ENCODE results near the gene PPHLN1. TPM values are rescaled to one million over a fixed set of nuclear protein-coding genes. Genes with fewer than 3 reads are reported as not detected.

PPHLN1 gene
- total RNA-seq, 2 experiments from 2014 or later: 100 to 105 TPM

DNA sequence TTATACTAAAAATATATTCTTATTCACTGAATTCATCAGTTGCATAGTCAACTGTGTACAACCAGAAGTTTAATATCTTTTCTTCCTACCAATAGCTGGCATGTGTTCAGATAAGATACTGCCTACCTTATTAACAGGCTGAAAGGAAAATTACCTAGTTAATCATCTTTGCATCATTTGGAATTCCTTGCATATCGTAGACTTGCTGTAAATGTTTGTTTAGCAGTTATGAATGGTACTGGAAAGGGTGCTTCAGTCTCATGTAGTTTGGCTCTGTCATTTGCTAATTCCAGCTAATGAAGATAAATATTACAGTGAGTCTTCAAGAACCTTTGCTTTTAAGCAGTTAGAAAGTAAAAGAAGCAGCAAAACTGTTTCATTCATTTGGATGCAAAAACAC is 84.4 kb downstream of the PPHLN1 start:
- TF ChIP-seq, protein P1, sequence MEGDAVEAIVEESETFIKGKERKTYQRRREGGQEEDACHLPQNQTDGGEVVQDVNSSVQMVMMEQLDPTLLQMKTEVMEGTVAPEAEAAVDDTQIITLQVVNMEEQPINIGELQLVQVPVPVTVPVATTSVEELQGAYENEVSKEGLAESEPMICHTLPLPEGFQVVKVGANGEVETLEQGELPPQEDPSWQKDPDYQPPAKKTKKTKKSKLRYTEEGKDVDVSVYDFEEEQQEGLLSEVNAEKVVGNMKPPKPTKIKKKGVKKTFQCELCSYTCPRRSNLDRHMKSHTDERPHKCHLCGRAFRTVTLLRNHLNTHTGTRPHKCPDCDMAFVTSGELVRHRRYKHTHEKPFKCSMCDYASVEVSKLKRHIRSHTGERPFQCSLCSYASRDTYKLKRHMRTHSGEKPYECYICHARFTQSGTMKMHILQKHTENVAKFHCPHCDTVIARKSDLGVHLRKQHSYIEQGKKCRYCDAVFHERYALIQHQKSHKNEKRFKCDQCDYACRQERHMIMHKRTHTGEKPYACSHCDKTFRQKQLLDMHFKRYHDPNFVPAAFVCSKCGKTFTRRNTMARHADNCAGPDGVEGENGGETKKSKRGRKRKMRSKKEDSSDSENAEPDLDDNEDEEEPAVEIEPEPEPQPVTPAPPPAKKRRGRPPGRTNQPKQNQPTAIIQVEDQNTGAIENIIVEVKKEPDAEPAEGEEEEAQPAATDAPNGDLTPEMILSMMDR (IDR thresholded peaks at IDR 0.05): no peak
- ChIA-PET POLR2A (no interaction called here), CTCF (no interaction called here)
- ATAC-seq (ENCODE audit: poor library complexity) (no peak), DNase-seq (no peak)
- no peaks in the 10 kb centered on the region for H3K9me3 ChIP-seq (ENCODE audit: control insufficient read depth in 1 of 2, insufficient read depth in 1 of 2, low read length in 2 of 2)
- peaks cover 12% of the 10 kb centered on the region for H3K36me3 ChIP-seq (ENCODE audit: insufficient read depth, low read length)
- Mint-ChIP-seq H3K36me3 (ENCODE audit: low read depth) (peaks cover 74% of the 10 kb centered on the region), H3K27me3 (no peaks in the 10 kb centered on the region), H3K27ac (no peak overlapping the region), H3K4me1 (ENCODE audit: low read depth) (peaks cover 21% of the 10 kb centered on the region), H3K4me3 (no peak overlapping the region), H3K9me3 (no peaks in the 10 kb centered on the region)
- no peaks in the 10 kb centered on the region for H3K4me1 ChIP-seq (ENCODE audit: insufficient read depth, low read length)
- no peak overlapping the region for H3K4me3 ChIP-seq (ENCODE audit: low read length)
- no peak overlapping the region for H3K27ac ChIP-seq (ENCODE audit: low read depth in 1 of 2, low read length in 2 of 2)
- H3K27me3 ChIP-seq (ENCODE audit: control insufficient read depth in 1 of 2, insufficient read depth in 2 of 2, low read length in 2 of 2): no peaks in the 10 kb centered on the region
- intact Hi-C loops (cut with DNase I, micrococcal nuclease): no loop called here

DNA sequence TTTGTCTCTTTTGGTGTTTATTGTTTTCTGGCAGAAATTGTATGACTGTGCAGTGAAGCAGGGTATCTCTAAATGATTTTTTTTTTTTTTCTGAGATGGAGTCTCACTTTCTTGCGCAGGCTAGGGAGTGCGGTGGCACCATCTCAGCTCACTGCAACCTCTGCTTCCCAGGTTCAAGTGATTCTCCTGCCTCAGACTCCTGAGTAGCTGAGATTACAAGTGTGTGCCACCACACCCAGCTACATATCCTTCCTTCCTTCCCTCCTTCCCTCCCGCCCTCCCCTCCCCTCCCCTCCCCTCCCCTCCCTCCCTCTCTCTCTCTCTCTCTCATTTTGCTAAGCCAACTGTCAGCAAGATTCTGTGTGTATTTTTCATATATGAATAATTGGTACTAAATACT is 94.4 kb downstream of the PPHLN1 start:
- intact Hi-C loops (cut with DNase I, micrococcal nuclease): no loop called here
- TF ChIP-seq, protein P1 (IDR thresholded peaks at IDR 0.05): no peak
- no peak for ATAC-seq (ENCODE audit: poor library complexity)
- DNase-seq: no peak
- no peaks in the 10 kb centered on the region for H3K27me3 Mint-ChIP-seq
- Histone ChIP-seq H3K4me1 (ENCODE audit: insufficient read depth, low read length) (no peaks in the 10 kb centered on the region), H3K4me3 (ENCODE audit: low read length) (no peak overlapping the region), H3K9me3 (ENCODE audit: control insufficient read depth in 1 of 2, insufficient read depth in 1 of 2, low read length in 2 of 2) (no peaks in the 10 kb centered on the region), H3K27ac (ENCODE audit: low read depth in 1 of 2, low read length in 2 of 2) (no peak overlapping the region), H3K27me3 (ENCODE audit: control insufficient read depth in 1 of 2, insufficient read depth in 2 of 2, low read length in 2 of 2) (no peaks in the 10 kb centered on the region), H3K36me3 (ENCODE audit: insufficient read depth, low read length) (peaks cover 7% of the 10 kb centered on the region)
- no peak overlapping the region for H3K27ac Mint-ChIP-seq
- H3K4me3 Mint-ChIP-seq: no peak overlapping the region
- no peaks in the 10 kb centered on the region for H3K9me3 Mint-ChIP-seq
- peaks cover 51% of the 10 kb centered on the region for H3K36me3 Mint-ChIP-seq (ENCODE audit: low read depth)
- peaks cover 47% of the 10 kb centered on the region for H3K4me1 Mint-ChIP-seq (ENCODE audit: low read depth)
- ChIA-PET CTCF (interaction anchor here (0.9 kb wide), 1 partner anchor 8 kb away, joined by 3 read pairs; no protein-coding TSS in a partner anchor), POLR2A (no interaction called here)

DNA sequence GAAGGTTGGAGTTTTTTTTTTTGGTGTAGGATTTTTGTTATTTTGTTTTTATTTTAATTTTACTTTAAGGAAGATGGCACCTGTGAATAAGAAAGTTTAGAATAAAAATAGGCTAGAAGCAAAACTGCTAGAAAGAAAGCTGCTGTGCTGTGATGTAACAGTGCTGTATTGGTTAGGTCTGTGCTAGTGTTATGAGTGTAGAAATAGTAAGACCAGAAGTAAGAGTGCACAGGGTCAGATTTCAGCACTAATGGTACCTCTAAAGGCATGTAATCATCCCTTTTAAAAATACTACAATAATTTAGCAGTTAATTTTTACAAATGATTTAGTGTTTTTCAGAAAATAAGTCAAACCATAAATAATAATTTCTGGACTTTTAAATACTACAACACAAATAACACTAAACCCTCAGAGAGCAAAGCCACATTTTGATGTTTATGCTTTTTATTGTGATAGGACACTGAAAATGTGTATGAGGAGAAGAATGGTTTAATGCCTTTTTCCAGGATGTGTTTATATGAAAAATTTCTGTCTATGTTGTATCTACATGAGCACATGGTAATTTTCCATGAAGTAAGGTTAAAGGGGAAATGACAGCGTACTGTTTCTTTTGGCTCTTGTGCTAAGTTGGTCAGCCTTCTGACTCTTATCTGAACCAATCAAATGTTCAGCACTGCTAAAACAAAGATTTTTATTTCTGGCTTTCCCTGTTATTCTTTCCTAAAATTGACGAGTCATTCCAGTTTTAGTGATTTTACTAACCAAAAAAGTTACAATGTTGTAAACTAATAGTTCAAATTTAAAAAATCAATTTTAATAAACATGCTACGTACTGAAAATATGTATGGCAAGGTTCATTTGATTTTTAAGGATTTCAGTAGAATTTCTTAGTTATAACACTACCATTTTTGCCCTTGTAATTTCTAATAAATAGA is 96.1 kb downstream of the PPHLN1 start:
- H3K4me3 Mint-ChIP-seq: no peak overlapping the region
- H3K27ac ChIP-seq (ENCODE audit: low read depth in 1 of 2, low read length in 2 of 2): no peak overlapping the region
- no peaks in the 10 kb centered on the region for H3K4me1 ChIP-seq (ENCODE audit: insufficient read depth, low read length)
- POLR2A ChIA-PET: no interaction called here
- CTCF ChIA-PET: no interaction called here
- peaks cover 49% of the 10 kb centered on the region for H3K36me3 Mint-ChIP-seq (ENCODE audit: low read depth)
- H3K27ac Mint-ChIP-seq: no peak overlapping the region
- peaks cover 45% of the 10 kb centered on the region for H3K4me1 Mint-ChIP-seq (ENCODE audit: low read depth)
- no peaks in the 10 kb centered on the region for H3K9me3 Mint-ChIP-seq
- H3K36me3 ChIP-seq (ENCODE audit: insufficient read depth, low read length): no peaks in the 10 kb centered on the region
- ATAC-seq (ENCODE audit: poor library complexity): no peak
- H3K27me3 ChIP-seq (ENCODE audit: control insufficient read depth in 1 of 2, insufficient read depth in 2 of 2, low read length in 2 of 2): no peaks in the 10 kb centered on the region
- no peaks in the 10 kb centered on the region for H3K27me3 Mint-ChIP-seq
- DNase-seq: no peak
- TF ChIP-seq, protein P1 (IDR thresholded peaks at IDR 0.05): no peak
- no peak overlapping the region for H3K4me3 ChIP-seq (ENCODE audit: low read length)
- intact Hi-C loops (cut with DNase I, micrococcal nuclease): no loop called here
- no peaks in the 10 kb centered on the region for H3K9me3 ChIP-seq (ENCODE audit: control insufficient read depth in 1 of 2, insufficient read depth in 1 of 2, low read length in 2 of 2)

All from CD4-positive, alpha-beta T cell (primary cell).